ENCODE data around the gene ADAMTS17. TPM values are rescaled to one million over a fixed set of nuclear protein-coding genes. Genes with fewer than 3 reads are reported as not detected.

ADAMTS17 gene
- total RNA-seq, 1 experiment from 2014 or later: 4.2 TPM

DNA sequence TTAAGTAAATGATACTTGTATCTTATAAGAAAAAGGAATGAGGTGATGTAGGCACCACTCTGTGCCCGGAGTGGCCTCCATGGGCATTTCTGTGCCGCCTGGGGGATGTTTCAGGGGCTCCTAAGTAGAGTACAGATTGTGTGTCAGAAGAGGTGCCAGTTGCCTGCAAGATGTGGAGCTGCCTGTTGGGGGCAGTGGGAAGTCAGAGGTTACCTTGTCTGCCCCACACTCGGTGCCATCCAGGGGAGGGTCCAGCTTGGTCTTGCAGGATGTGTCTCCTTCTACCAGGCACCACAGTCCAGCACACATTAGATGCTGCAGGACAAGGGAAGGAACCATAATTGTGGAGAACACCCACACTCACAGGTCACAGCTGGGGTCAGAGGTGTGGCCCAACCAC, 208.8 kb downstream of the ADAMTS17 start:
- ChIA-PET RAD21 (ENCODE audit: low non-redundant PET in 1 of 2, low total read pairs in 2 of 2, uncharacterized antibody in 2 of 2, unreplicated experiment in 2 of 2) (no interaction called here), CTCF (no interaction called here), POLR2A (no interaction called here)
- no TSS peak for BruUV-seq (replicated peaks)
- Histone ChIP-seq H2AFZ (ENCODE audit: low read depth, low read length, poor library complexity, severe bottlenecking) (no peak overlapping the region), H3K27ac (ENCODE audit: low read depth, low read length) (no peak overlapping the region), H3K9me3 (ENCODE audit: control insufficient read depth in 1 of 2, insufficient read depth in 1 of 2, low read depth in 1 of 2, low read length in 2 of 2) (no peaks in the 10 kb centered on the region), H3K79me2 (ENCODE audit: insufficient read depth, low read length) (no peaks in the 10 kb centered on the region), H4K20me1 (ENCODE audit: insufficient read depth) (no peaks in the 10 kb centered on the region), H3K9ac (ENCODE audit: low read length) (no peak overlapping the region), H3K4me3 (replicated peaks in 1 of 2; ENCODE audit: low read depth in 1 of 2, low read length in 2 of 2) (no peak overlapping the region), H3K27me3 (ENCODE audit: insufficient read depth, low read length) (no peaks in the 10 kb centered on the region), H3K4me1 (ENCODE audit: control insufficient read depth in 1 of 2, insufficient read depth in 2 of 2, low read length in 2 of 2) (no peaks in the 10 kb centered on the region), H3K4me2 (ENCODE audit: low read length) (no peak overlapping the region), H3K9me2 (ENCODE audit: insufficient read depth) (no peaks in the 10 kb centered on the region), H3K36me3 (ENCODE audit: control insufficient read depth in 1 of 2, insufficient read depth in 2 of 2, low read length in 2 of 2) (no peaks in the 10 kb centered on the region)
- TF ChIP-seq TCF7L2 (IDR thresholded peaks at IDR 0.05; ENCODE audit: borderline replicate concordance, extremely low read depth, insufficient read depth, insufficient read length) (no peak), ZNF274 (IDR thresholded peaks at IDR 0.05; ENCODE audit: low read depth, low read length) (no peak), CEBPB (IDR thresholded peaks at IDR 0.05; ENCODE audit: low read depth) (no peak), ZFX (IDR thresholded peaks at IDR 0.05) (no peak), SP1 (IDR thresholded peaks at IDR 0.05; ENCODE audit: low read depth) (no peak), EZH2phosphoT487 (IDR thresholded peaks at IDR 0.05; ENCODE audit: borderline replicate concordance) (no peak), YY1 (IDR thresholded peaks at IDR 0.05; ENCODE audit: extremely low read depth, insufficient replicate concordance, low read depth, low read length) (no peak), SRF (IDR thresholded peaks at IDR 0.05; ENCODE audit: low read depth) (no peak), ELF1 (IDR thresholded peaks at IDR 0.05; ENCODE audit: borderline replicate concordance, low read depth) (no peak), EGR1 (IDR thresholded peaks at IDR 0.05; ENCODE audit: low read depth) (no peak), POLR2AphosphoS5 (IDR thresholded peaks at IDR 0.05; ENCODE audit: low read depth, low read length) (no peak), CBX3 (IDR thresholded peaks at IDR 0.05; ENCODE audit: low read depth) (no peak), JUND (IDR thresholded peaks at IDR 0.05) (no peak)
- TF ChIP-seq, protein P1, sequence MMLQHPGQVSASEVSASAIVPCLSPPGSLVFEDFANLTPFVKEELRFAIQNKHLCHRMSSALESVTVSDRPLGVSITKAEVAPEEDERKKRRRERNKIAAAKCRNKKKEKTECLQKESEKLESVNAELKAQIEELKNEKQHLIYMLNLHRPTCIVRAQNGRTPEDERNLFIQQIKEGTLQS (IDR thresholded peaks at IDR 0.05): no peak
- TF ChIP-seq, protein P2, sequence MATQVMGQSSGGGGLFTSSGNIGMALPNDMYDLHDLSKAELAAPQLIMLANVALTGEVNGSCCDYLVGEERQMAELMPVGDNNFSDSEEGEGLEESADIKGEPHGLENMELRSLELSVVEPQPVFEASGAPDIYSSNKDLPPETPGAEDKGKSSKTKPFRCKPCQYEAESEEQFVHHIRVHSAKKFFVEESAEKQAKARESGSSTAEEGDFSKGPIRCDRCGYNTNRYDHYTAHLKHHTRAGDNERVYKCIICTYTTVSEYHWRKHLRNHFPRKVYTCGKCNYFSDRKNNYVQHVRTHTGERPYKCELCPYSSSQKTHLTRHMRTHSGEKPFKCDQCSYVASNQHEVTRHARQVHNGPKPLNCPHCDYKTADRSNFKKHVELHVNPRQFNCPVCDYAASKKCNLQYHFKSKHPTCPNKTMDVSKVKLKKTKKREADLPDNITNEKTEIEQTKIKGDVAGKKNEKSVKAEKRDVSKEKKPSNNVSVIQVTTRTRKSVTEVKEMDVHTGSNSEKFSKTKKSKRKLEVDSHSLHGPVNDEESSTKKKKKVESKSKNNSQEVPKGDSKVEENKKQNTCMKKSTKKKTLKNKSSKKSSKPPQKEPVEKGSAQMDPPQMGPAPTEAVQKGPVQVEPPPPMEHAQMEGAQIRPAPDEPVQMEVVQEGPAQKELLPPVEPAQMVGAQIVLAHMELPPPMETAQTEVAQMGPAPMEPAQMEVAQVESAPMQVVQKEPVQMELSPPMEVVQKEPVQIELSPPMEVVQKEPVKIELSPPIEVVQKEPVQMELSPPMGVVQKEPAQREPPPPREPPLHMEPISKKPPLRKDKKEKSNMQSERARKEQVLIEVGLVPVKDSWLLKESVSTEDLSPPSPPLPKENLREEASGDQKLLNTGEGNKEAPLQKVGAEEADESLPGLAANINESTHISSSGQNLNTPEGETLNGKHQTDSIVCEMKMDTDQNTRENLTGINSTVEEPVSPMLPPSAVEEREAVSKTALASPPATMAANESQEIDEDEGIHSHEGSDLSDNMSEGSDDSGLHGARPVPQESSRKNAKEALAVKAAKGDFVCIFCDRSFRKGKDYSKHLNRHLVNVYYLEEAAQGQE (IDR thresholded peaks at IDR 0.05; ENCODE audit: low read depth): no peak
- TF ChIP-seq, protein P3, sequence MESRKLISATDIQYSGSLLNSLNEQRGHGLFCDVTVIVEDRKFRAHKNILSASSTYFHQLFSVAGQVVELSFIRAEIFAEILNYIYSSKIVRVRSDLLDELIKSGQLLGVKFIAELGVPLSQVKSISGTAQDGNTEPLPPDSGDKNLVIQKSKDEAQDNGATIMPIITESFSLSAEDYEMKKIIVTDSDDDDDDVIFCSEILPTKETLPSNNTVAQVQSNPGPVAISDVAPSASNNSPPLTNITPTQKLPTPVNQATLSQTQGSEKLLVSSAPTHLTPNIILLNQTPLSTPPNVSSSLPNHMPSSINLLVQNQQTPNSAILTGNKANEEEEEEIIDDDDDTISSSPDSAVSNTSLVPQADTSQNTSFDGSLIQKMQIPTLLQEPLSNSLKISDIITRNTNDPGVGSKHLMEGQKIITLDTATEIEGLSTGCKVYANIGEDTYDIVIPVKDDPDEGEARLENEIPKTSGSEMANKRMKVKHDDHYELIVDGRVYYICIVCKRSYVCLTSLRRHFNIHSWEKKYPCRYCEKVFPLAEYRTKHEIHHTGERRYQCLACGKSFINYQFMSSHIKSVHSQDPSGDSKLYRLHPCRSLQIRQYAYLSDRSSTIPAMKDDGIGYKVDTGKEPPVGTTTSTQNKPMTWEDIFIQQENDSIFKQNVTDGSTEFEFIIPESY (IDR thresholded peaks at IDR 0.05; ENCODE audit: extremely low read depth, insufficient replicate concordance, low read length): no peak
- TF ChIP-seq, protein P4, sequence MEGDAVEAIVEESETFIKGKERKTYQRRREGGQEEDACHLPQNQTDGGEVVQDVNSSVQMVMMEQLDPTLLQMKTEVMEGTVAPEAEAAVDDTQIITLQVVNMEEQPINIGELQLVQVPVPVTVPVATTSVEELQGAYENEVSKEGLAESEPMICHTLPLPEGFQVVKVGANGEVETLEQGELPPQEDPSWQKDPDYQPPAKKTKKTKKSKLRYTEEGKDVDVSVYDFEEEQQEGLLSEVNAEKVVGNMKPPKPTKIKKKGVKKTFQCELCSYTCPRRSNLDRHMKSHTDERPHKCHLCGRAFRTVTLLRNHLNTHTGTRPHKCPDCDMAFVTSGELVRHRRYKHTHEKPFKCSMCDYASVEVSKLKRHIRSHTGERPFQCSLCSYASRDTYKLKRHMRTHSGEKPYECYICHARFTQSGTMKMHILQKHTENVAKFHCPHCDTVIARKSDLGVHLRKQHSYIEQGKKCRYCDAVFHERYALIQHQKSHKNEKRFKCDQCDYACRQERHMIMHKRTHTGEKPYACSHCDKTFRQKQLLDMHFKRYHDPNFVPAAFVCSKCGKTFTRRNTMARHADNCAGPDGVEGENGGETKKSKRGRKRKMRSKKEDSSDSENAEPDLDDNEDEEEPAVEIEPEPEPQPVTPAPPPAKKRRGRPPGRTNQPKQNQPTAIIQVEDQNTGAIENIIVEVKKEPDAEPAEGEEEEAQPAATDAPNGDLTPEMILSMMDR (IDR thresholded peaks at IDR 0.05 in 2 of 3, conservative IDR thresholded peaks at IDR 0.05 in 1 of 3; ENCODE audit: borderline replicate concordance in 1 of 3, insufficient read depth in 1 of 3, low read depth in 2 of 3, low read length in 2 of 3): no peak
- ATAC-seq: no peak
- DNase-seq (ENCODE audit: low read depth, low spot score): no peak
- intact Hi-C loops (cut with micrococcal nuclease): no loop called here

All from HCT116 (cell line).